SK-N-MC (cell line): Measurements from ENCODE around the gene PTPRQ.
"Not testable (repeated sequence)": the region's sequence is repeated elsewhere in the genome, so short reads cannot be mapped to it uniquely, and the experiment has no call there.

Source experiments
- DNase-seq: peaks from one replicate; pipeline ENCODE4 v3.0.0-alpha.2; 2011; ENCODE audit warnings: low read depth, low spot score
- H3K27ac ChIP-seq: fragments of 200-600 bp; sonication (generic); 2 replicates; pipeline ENCODE4 v1.5.1; 2016; ENCODE audit warnings: mixed run types
- H3K36me3 ChIP-seq: fragments of 200-600 bp; sonication (generic); 2 replicates; pipeline ENCODE4 v1.6.1; 2017; ENCODE audit warnings: antibody characterized with exemption, low read length, mixed read lengths; ENCODE audit not compliant: insufficient read depth
- H3K4me3 ChIP-seq: fragments of 200-600 bp; sonication (generic); 2 replicates; pipeline ENCODE4 v1.5.1; 2016
- H3K9ac ChIP-seq: fragments of 200-600 bp; sonication (generic); 2 replicates; pipeline ENCODE4 v1.8.0; 2017; ENCODE audit warnings: mixed run types, mixed read lengths; ENCODE audit not compliant: insufficient read length
- H3K9me3 ChIP-seq: fragments of 200-600 bp; sonication (generic); 2 replicates; pipeline ENCODE4 v1.6.1; 2017; ENCODE audit warnings: low read depth, mild to moderate bottlenecking, antibody characterized with exemption, low read length, moderate library complexity, mixed read lengths
- EZH2 ChIP-seq: fragments of 200-600 bp; sonication (generic); IDR thresholded peaks from one replicate; pipeline ENCODE4 v1.6.1; 2017; ENCODE audit warnings: antibody characterized with exemption
- FOXP2 ChIP-seq: optimal IDR thresholded peaks from 2 replicates; pipeline ENCODE3; 2011; ENCODE audit warnings: mild to moderate bottlenecking, moderate library complexity; ENCODE audit not compliant: insufficient read depth; ENCODE audit errors: extremely low read length, control extremely low read depth
- POLR2AphosphoS5 ChIP-seq: IDR thresholded peaks from 2 replicates; pipeline ENCODE4 v1.6.1; 2012; ENCODE audit warnings: mild to moderate bottlenecking, low read depth, low read length, borderline replicate concordance

PTPRQ gene

GRCh38 chr12:80419644-80420043, 24.4 kb upstream of the PTPRQ start:
- Histone ChIP-seq H3K36me3 (no peaks in the 10 kb centered on the region), H3K9me3 (no peaks in the 10 kb centered on the region), H3K4me3 (0 out of 2 replicates have a peak overlapping the region, but pooled peaks have one; percentile 22), H3K9ac (no peak overlapping the region), H3K27ac (peak overlapping the region; percentile 33)
- no peak for DNase-seq
- TF ChIP-seq FOXP2 (no peak), POLR2AphosphoS5 (no peak), EZH2 (no peak)

GRCh38 chr12:80420075-80420474, 24.0 kb upstream of the PTPRQ start:
- DNase-seq = no peak
- H3K36me3 ChIP-seq = no peaks in the 10 kb centered on the region
- H3K9me3 ChIP-seq = no peaks in the 10 kb centered on the region
- peak overlapping the region; percentile 33 for H3K27ac ChIP-seq
- H3K4me3 ChIP-seq = no peak overlapping the region
- TF ChIP-seq POLR2AphosphoS5 = no peak
- peak overlapping the region; percentile 24 for H3K9ac ChIP-seq

- Histone ChIP-seq H3K9ac (no peak overlapping the region), H3K9me3 (no peaks in the 10 kb centered on the region), H3K27ac (0 out of 2 replicates have a peak overlapping the region, but pooled peaks have one; percentile 25), H3K36me3 (no peaks in the 10 kb centered on the region), H3K4me3 (0 out of 2 replicates have a peak overlapping the region, but pooled peaks have one; percentile 10)
- TF ChIP-seq FOXP2 = no peak
- no peak for TF ChIP-seq POLR2AphosphoS5
- no peak for TF ChIP-seq EZH2
- DNase-seq = peak; percentile 72
Measured at GRCh38 chr12:80422550-80422949, 21.5 kb upstream of the PTPRQ start.

GRCh38 chr12:80432061-80432460, 12.0 kb upstream of the PTPRQ start:
- TF ChIP-seq POLR2AphosphoS5 = no peak
- TF ChIP-seq EZH2 = no peak
- TF ChIP-seq FOXP2 = no peak
- Histone ChIP-seq H3K36me3 (no peaks in the 10 kb centered on the region), H3K4me3 (no peak overlapping the region), H3K9me3 (no peaks in the 10 kb centered on the region), H3K27ac (no peak overlapping the region), H3K9ac (no peak overlapping the region)
- DNase-seq = no peak

- H3K36me3 ChIP-seq = no peaks in the 10 kb centered on the region
- H3K9ac ChIP-seq = no peak overlapping the region
- no peak overlapping the region for H3K4me3 ChIP-seq
- H3K9me3 ChIP-seq = no peaks in the 10 kb centered on the region
- no peak overlapping the region for H3K27ac ChIP-seq
- no peak for TF ChIP-seq EZH2
- no peak for DNase-seq
Measured at GRCh38 chr12:80441921-80442320, 2.1 kb upstream of the PTPRQ start.

GRCh38 chr12:80442426-80443222, 1.4 kb upstream of the PTPRQ start:
- H3K36me3 ChIP-seq = no peaks in the 10 kb centered on the region
- H3K9me3 ChIP-seq = no peaks in the 10 kb centered on the region
- no peak overlapping the region for H3K9ac ChIP-seq
- no peak overlapping the region for H3K27ac ChIP-seq
- no peak for TF ChIP-seq FOXP2
- no peak for TF ChIP-seq EZH2
- no peak for TF ChIP-seq POLR2AphosphoS5
- DNase-seq = no peak
- no peak overlapping the region for H3K4me3 ChIP-seq

GRCh38 chr12:80445083-80445793, 1.2 kb downstream of the PTPRQ start:
- H3K9me3 ChIP-seq = no peaks in the 10 kb centered on the region
- no peak for TF ChIP-seq POLR2AphosphoS5
- H3K9ac ChIP-seq = no peak overlapping the region
- DNase-seq = no peak
- H3K4me3 ChIP-seq = no peak overlapping the region
- H3K27ac ChIP-seq = peak overlapping the region; percentile 55
- no peaks in the 10 kb centered on the region for H3K36me3 ChIP-seq

- Histone ChIP-seq H3K36me3 (no peaks in the 10 kb centered on the region), H3K27ac (no peak overlapping the region), H3K4me3 (no peak overlapping the region), H3K9me3 (no peaks in the 10 kb centered on the region), H3K9ac (no peak overlapping the region)
- no peak for DNase-seq
- TF ChIP-seq FOXP2 = no peak
- no peak for TF ChIP-seq EZH2
- TF ChIP-seq POLR2AphosphoS5 = no peak
Measured at GRCh38 chr12:80456513-80456912, 12.5 kb downstream of the PTPRQ start.

- H3K4me3 ChIP-seq = no peak overlapping the region
- no peak overlapping the region for H3K27ac ChIP-seq
- H3K36me3 ChIP-seq = no peaks in the 10 kb centered on the region
- no peak for DNase-seq
- no peaks in the 10 kb centered on the region for H3K9me3 ChIP-seq
- H3K9ac ChIP-seq = no peak overlapping the region
- TF ChIP-seq FOXP2 (no peak), POLR2AphosphoS5 (no peak), EZH2 (no peak)
Measured at GRCh38 chr12:80460972-80461371, 16.9 kb downstream of the PTPRQ start.

GRCh38 chr12:80461851-80462250, 17.8 kb downstream of the PTPRQ start:
- H3K9me3 ChIP-seq = not testable (repeated sequence)

More at GRCh38 chr12:80461851-80462250, 17.8 kb downstream of the PTPRQ start:
- not testable (repeated sequence) for H3K36me3 ChIP-seq, H3K4me3 ChIP-seq, H3K9ac ChIP-seq, DNase-seq, H3K27ac ChIP-seq
